Thyroid gland (tissue), 4 donors: ENCODE measurements around the gene MAEA.

Source experiments
- POLR2A ChIP-seq, 2 donors: fragments of 450-650 bp; IDR thresholded peaks; one replicate each; pipeline ENCODE4 v1.6.1; 2017; ENCODE audit warnings: antibody characterized with exemption in 2 of 2, mild to moderate bottlenecking in 2 of 2, moderate library complexity in 1 of 2
- TF ChIP-seq, protein P1 (sequence below), 6 experiments: fragments of 200-600 bp in 3 of 6; fragments of 450-650 bp in 3 of 6; sonication (generic) in 3 of 6; IDR thresholded peaks; one replicate each; pipeline ENCODE4 v1.5.1; 2016 to 2019; ENCODE audit warnings: antibody characterized with exemption in 6 of 6, mild to moderate bottlenecking in 2 of 6, inconsistent platforms in 1 of 6, moderate library complexity in 1 of 6

DNA sequence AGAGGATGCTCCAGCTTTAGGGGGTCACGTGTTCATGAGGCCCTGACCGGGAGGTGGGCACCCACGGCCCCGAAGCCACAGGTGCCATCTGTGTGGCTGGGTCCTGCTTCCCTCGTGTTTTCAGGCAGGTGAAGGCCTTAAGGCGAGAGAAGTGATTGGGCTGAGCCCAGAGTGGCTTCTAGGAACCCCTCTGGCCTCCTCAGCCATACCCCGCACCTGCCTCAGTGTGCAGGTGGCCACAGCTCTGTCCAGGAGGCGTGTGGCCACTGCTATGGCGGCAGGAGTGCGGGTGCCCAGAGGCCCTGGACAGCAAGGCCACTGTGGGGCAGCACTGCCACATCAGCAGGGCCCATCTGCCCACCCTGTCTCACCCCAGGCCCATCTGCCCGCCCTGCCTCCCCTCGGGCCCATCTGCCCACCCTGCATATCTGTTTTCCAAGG is 91.5 kb downstream of the MAEA start:
- TF ChIP-seq, protein P1, sequence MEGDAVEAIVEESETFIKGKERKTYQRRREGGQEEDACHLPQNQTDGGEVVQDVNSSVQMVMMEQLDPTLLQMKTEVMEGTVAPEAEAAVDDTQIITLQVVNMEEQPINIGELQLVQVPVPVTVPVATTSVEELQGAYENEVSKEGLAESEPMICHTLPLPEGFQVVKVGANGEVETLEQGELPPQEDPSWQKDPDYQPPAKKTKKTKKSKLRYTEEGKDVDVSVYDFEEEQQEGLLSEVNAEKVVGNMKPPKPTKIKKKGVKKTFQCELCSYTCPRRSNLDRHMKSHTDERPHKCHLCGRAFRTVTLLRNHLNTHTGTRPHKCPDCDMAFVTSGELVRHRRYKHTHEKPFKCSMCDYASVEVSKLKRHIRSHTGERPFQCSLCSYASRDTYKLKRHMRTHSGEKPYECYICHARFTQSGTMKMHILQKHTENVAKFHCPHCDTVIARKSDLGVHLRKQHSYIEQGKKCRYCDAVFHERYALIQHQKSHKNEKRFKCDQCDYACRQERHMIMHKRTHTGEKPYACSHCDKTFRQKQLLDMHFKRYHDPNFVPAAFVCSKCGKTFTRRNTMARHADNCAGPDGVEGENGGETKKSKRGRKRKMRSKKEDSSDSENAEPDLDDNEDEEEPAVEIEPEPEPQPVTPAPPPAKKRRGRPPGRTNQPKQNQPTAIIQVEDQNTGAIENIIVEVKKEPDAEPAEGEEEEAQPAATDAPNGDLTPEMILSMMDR (IDR thresholded peaks at IDR 0.05) = no peak
- TF ChIP-seq POLR2A (IDR thresholded peaks at IDR 0.05) = no peak
